Measurements from ENCODE around the gene HIF1AN. TPM values are rescaled to one million over a fixed set of nuclear protein-coding genes. Genes with fewer than 3 reads are reported as not detected.

Gene HIF1AN
- total RNA-seq (2014; rRNA removed; shearing (Covaris generic)): 3.6 and 4.6 TPM in 2 replicates

DNA sequence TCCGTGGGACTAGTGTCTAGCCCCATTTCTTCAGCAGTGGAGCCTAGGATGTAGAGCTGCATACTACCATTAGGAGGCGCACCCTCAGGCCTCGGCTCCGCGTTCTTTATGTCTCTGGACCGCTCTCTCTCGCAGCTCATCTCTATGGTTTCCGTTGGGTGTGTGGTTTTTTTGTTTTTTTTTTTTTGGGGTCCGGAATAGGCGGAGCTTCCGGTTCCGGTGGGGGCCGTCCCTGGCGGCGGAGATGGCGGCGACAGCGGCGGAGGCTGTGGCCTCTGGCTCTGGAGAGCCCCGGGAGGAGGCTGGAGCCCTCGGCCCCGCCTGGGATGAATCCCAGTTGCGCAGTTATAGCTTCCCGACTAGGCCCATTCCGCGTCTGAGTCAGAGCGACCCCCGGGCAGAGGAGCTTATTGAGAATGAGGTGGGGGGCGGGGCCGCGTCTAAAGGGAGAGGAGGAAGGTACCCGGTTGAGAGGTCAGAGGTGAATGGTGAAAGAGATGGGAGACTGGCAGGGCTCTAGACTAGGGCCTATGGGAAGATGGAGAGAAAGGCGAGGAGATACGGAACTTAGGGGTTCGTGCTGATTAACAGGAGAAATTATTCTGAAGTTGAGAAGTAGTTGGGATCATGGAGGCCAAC lies at the start of gene HIF1AN:
Gene HIF1AN, plus strand, starts transcription at position 229 of the 639 bp plus-strand sequence. Its CDS starts 16 bp downstream, at position 245.
- DNase-seq (ENCODE audit: low read depth): peak; percentile 91

DNA sequence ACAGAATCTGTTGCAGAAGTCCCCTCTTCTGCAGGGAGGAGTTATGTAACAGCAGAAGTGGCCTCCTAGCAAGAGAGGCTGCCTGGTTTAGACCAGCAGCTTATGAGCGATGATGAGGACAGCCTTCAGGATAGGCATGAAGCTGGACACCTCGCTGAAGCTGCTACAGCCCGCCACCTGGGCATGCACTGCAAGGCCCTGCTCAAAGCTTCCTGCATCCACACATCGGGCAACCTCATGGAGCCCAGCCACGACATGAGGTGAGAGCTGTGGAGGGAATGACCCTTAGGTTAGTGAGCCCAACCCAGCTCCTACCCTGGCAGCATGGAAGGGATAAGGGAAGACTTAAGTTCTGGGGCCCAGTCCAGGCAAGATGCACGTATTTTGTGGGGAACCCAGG lies 48.2 kb upstream of the HIF1AN start:
- no peak for DNase-seq (ENCODE audit: low read depth)

DNA sequence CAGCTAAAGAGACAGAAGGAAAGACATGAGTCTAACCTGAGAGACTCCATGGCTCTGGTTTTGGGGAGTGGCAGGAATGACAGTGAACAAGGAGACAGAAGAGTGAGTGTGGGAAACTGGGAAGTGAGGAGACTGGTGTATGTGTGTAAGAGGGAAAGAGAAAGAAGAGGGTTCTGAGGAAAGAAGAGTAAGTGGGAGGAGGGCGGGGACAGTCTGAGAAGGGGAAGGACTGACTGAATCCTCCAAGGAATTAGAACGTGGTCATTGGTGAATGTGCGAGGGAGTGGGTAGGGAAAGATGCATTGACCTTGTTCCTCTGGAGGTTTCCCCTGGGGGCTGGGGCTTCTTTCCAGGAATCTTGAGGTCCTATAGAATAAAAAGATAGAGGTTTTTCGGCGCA lies 46.3 kb upstream of the HIF1AN start:
- DNase-seq (ENCODE audit: low read depth): no peak

DNA sequence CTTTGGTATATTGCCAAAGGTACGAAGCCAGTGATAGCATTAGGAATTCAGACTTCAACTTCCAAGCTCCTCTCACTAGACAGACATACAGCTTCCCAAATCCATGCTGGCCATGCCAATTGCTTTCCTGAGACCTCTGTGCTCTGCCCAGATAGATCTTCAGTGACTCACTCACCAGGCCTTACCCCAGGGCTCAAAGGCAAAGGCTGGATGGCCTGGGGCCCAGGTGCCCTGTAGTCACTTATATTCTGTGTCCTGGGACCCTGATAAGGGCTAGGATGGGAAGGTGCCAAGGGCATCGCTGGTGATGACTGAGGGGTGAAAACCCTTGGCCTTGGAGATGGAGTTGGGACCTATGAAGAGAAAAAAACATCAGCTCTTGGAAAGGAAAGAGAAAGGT lies 45.2 kb upstream of the HIF1AN start:
- DNase-seq (ENCODE audit: low read depth): no peak

DNA sequence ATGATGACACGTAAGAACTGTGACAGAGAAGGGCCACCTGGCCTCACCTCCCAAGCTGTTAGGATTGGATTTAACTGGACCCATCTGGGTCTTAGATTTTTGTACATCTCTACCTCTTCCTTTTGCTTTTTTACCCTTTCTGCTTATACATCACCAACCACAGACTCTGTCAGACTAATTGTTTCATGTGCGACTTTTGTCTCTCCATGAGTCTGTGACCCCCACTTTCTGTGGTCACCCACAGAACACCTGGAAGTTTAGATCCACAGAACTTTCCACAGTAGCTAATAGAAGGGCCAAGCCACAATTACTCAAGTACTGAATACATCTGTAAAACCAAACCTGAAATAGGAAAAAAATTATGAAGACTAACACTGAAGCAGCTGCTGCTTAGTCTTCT lies 39.2 kb upstream of the HIF1AN start:
- no peak for DNase-seq (ENCODE audit: low read depth)

DNA sequence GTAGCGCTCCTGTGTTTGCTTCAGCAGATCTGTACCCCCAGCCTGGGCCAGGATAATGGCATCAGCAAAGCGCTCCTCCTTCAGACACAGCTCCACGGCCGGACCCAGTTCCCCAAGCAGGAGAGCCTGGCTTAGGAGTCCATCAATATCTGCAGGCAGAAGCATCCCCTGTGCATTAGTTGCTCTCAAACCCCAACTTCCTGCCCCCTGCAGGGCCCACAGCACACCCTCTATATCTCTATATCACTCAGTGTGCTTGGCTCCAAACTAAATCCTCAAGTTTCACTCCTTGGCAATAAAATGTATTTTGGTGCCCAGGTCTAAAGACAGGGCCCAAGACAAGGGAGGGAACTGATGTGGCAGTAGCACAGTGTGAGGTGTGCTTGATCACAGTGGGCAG lies 37.7 kb upstream of the HIF1AN start:
- no peak for DNase-seq (ENCODE audit: low read depth)

DNA sequence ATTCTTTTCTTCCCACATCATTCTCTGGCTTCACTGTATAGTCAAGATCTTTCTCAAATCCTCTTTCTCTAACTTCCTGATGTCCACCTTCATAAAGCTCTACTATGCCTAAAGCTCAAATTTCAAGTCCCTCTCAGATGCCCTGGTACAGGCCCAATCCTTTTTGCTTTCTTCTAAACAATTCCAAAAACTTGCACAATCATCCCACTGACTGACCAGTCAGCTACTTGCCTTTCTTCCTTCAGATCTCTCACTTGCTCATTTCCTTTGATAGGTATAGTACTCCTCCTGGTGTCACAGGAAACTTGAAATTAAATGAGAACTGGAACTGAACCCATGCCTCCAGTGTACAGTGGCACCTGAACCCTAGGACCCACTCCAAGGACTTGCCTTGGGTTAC lies 34.3 kb upstream of the HIF1AN start:
- DNase-seq (ENCODE audit: low read depth): no peak

DNA sequence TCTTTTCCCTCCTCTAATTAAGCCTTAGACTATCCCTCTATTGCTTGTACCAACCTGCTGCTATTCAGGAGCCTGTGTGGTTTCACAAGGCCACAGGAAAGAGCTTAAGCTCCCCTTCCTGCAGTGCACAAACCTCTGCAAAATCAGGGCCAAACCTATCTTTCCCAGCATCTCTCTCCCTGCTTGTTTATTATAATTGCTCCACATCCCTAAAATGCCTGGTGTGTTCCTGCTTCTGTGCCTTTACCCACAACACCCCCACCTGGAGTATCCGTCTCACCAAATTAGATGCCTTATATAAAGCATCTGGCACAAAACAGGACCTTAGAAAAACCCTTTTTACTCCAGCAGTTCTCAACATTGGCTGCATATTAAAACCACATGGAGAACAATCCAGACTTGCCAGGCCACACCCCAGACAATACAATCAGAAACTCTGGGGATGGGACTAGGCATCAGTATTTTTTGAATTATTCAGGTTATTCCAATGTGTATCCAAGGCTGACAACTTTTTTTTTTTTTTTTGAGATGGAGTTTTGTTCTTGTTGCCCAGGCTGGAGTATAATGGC lies 32.7 kb upstream of the HIF1AN start:
- DNase-seq (ENCODE audit: low read depth): no peak

DNA sequence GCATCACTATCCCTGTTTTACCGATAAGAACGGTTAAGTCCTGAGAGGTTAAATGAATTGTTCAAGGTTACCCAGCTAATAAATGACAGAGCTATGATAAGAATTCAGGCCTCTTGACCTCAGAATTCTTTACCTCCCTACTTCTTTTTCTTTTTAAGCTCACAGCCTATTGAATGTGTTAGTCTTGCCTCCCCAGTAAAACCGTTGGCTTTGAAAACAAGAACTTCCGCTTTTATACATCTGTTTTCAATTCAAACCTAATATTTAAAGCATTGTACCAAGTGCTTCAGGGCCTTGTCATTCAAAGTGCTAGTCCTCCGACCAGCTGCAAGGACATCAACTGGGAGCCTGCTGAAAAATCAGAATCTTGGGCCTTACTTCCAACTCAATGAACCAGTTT lies 31.6 kb upstream of the HIF1AN start:
- DNase-seq (ENCODE audit: low read depth): no peak

DNA sequence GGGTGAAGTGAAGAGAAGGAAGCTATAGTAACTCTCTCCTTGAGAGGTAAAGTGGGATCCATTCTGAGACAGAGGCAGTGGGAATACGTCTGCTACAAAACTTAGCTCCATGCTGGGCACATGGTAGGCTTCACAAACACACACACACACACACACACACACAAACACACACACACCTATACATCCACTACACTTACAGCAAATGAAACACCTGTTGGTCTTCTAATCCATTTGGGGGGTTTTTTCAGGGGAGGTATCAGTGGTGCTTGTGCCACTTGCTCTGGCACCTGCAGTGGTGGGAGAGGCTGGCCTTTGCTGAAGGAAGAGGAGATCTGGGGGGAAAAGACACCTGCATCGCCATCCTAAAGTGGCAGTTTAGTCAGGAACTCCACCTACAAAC lies 30.6 kb upstream of the HIF1AN start:
- DNase-seq (ENCODE audit: low read depth): no peak

DNA sequence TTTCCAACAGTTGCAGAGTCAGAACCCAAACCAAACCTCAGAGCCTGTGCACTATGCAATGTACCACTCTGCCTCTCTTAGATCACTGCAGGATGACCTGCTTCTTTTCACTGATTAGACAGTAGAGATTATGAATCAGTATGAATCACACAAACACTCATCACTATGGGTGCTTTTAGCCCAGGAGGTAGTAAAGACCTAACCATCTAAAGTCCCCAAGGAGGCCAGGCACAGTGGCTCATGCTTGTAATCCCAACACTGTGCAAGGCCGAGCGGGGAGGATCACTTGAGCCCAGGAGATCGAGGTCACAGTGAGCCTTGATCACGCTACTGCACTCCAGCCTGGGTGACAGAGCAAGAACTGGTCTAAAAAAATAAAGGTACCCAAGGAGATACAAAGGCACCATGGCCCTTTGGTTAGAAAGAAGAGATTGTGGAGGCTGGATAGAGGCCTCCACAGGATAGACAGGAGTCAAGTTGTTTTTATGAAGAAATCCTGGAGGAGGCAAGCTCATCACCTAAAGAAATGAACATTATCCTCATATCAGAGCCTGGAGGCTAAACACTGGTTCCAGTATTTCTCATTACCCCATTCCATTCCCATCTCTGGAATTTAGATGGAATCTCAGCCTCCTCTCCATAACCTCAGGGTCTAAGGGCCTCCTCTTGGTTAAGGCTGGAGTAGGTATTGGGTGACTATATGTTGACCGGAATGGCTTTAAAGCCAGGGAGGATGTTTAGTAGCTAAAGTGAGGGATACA lies 29.0 kb upstream of the HIF1AN start:
- DNase-seq (ENCODE audit: low read depth): peak; percentile 40

DNA sequence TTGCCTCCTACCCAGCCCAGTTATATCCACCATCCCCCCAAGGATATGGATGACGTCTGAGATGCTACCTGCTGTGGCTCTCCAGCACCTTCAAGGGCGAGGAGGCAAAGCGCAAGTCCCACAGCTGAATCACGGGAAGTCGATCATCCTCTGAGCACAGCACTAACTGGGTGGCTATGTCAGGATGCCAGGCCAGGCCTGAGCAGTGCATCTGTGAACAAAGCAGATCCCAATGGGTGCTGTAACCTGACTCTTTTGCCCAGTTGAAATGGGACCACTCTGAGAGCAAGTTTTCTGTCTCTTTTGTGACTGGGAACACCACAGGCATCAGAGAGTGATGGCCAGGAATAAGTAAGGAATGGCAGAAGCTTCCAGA lies 28.4 kb upstream of the HIF1AN start:
- no peak for DNase-seq (ENCODE audit: low read depth)

DNA sequence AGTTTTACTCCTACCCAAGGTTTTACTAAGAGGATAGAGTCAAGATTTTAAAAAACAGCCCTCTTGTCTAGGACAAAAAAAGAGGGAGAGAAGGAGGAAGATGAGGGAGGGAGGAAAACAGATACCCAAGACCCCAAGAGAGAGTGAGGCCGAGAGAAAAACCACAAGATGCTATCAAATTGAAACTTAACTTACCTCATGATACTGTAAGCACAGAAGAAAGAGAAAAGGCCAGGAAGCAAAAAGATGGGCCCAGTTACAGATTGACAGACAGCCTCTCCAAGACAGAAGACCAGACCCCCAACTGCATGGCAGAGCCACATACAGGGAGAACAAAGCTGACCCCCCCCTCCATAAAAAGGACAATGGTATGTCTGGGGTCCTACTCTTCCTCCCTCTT lies 27.5 kb upstream of the HIF1AN start:
- DNase-seq (ENCODE audit: low read depth): no peak

DNA sequence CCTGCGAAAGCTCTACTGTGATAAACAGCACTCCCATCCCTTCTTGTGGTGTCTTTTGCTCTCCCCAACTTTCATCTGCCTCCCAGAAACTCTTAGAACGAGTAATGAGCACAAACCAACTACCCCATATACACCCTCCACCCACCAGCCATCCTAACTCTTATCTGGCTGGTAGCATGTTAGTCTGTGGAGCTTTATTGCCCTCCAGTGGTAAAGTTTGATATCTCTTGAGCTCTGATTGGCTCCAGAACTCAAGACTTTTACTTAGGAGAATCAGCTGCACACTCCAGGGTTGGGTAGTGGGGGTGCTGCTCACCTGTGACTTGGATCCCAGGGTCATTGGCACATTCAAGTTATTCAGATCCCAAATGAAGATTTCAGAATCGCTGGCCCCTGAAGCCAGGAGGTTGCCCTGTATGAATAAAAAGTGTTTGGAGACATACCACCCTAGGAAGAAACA lies 27.0 kb upstream of the HIF1AN start:
- DNase-seq (ENCODE audit: low read depth): no peak

DNA sequence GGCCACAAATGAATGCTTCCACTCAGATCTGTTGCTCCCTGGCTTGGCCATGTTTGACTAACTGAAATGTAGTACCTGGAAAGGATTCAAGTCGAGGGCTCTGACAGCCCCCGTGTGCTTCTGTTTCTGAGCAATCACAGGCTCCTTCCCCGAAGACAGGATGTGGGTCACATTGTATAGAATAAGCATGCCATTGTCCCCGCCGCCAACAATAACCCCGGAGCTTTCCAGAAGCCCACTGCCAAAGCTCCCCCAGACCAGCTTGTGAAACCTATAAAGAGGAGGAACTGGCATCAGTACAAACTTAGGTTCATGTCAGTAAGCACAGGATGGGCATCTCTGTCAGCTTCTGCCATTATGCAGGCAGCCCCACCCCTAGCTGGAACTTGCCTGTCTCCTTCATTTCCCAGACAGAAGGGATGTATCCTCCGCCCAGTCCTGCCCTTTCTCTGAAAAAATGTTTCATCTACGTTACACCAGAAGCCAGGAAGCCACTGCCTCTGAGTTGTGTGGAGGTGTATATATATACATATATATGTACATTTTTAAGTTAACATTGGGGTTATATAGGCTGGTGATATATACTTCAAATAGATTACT lies 26.4 kb upstream of the HIF1AN start:
- DNase-seq (ENCODE audit: low read depth): no peak

DNA sequence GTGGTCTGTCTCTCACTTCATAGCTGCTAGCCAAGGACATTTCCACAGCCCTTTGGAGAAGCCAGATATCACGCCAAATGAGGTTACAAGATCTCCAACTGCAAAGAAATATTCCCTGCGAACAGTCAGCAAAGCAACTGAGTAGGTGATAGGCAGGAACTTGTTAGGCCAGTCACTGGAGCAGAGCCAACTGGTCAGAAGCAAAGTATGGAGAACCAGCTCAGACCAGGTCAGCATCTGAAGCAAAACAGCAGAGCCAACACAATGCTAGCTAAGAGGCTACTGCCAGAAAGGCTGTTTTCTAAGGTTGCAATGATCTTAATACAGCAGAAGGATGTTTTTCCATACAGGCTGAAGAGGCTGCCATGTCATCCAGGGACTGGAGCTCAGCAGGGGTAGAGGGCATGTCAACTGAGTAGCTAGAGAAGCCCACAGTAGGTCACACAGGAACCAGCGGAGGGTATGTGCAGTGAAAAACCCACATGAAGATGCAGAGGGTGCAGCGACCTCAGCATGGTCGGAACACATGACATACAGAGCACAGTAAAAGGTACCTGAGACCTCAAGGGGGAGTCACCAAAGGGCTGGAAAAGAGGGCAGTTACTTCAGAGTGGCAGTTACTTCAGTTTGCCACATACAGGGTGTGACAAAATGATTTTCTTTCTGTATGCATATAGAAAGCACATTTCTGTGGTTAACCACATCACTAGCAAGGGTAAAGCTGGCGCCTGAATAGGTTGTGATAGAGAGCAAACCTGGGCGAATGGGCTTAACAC lies 25.0 kb upstream of the HIF1AN start:
- DNase-seq (ENCODE audit: low read depth): no peak

DNA sequence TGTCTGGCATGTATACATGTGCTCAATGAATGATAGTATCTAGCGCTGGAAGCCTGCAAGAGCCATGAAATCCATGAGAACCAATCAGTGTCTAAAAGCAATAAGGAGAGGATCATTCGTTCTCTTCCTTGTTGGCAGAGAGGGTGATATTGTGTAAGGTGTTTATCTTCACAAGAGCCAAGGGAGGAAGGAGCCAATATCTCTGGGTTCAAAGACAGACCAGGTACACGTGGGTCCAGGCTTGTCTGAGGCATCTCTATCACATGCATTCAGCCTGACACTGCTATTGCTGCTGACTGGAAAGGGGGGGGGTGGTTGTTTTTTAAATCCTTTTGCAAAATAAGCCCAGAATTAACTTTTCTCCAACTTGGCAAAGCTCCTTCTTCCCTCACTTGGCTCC lies 20.1 kb upstream of the HIF1AN start:
- no peak for DNase-seq (ENCODE audit: low read depth)

DNA sequence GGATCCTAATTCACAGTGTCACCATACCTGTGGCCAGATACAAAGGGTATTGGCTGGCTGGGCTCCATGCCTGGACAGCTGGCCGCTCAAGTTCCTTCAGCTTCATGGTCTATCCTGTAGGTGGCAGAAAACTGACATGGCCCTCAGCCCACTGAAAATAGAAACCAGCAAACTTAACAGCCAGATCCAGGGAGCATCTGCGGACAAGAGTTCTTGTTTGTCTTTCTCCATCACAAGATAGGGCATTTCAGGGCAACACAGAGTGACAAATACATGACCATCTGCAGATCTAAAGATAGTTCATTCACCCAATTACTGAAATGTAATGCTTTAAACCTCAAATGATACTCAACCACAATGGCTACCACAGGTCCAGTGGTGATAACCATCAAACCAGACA lies 18.9 kb upstream of the HIF1AN start:
- DNase-seq (ENCODE audit: low read depth): no peak

DNA sequence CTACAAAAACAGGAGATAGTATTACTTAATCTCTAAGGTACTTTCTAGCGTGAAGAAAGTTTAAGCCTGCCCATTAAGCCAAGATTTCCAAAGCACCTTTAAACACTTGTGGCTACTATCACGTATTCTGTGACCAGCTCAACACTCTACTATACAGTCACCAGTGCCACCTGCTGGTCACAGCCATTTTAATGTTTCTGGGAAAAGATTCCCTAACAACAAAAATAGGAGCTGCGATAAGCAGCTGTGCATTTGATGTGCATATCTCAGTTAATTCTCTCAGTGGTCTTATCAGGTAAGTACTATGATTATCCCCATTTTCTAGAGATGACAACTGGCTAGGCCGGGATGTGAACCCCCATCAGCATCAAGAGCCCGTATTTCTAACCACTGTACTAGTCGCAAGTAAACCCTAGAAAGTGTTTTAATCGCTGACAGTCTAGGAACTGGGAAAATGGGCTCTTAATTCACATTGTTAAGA lies 16.9 kb upstream of the HIF1AN start:
- DNase-seq (ENCODE audit: low read depth): peak; percentile 49

DNA sequence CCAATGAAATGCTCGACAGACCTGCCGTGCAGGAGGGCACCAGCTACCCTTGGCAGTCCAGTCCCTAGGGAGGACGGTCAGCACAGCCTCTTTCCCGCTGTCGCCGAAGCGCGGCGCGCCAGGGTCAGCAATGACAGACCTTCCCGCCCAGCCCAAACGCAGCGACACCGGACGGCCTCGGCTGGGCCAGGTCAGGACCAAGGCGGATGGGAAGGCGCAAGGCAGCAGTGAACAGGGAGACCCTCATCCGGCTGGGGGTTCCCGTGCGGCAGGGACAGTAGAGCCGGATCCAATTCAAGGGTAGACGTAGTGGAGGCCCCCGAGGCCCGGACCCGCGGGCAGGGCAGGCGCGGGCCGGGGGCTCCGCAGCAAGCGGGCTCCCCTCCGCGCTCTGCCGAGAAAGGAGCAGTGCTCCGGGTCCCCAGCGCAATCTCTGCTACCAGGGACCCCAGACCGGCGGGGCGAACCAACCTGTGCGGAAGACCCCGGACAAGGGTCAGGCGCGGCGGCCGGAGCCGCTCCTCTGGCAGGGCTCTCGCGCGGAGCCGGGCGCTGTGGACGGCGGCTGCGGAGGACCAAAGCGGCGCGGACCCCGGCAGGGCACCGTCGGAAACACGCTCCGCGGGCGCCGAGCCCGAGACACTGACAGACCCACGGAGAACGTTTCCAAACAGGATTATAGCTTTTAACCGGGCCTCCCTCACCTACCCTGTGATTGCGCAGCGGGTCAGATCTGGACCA lies 16.3 kb upstream of the HIF1AN start, which contains the start of gene SEC31B:
Gene SEC31B, minus strand, starts transcription at position 551 of the 741 bp plus-strand sequence. CDS start 2,909 bp downstream, outside the sequence.
- no peak for DNase-seq (ENCODE audit: low read depth)

DNA sequence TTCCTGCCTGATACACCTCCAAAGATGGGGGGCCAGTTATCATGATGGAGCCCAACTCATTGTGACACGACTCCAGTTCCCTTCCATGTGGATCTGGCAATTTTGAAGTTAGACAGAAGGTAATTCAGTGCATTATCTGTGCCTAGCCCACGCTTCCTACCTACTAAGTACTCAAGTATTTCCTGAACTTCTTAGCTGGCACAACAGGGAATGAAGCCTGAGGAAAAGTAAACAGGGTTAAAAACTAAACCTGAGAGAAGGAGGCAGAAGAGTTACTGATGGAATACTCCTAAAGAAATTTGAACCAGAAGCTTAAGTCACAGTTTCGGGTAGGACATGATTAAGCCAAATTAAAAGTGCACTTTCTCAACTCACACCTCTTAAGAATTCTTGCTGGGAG lies 14.9 kb upstream of the HIF1AN start:
- peak; percentile 44 for DNase-seq (ENCODE audit: low read depth)
